C4-2B (cell line): ENCODE data around the gene CNTNAP5.

Source experiments
- H3K27ac ChIP-seq: fragments of 450-650 bp; 2 replicates; pipeline ENCODE4 v1.5.1; 2017
- CTCF ChIP-seq: fragments of 450-650 bp; conservative IDR thresholded peaks from 2 replicates; pipeline ENCODE4 v1.5.1; 2017; ENCODE audit warnings: mild to moderate bottlenecking
- ZFX ChIP-seq: fragments of 450-650 bp; IDR thresholded peaks from 2 replicates; pipeline ENCODE4 v1.6.1; 2017

Gene CNTNAP5

GRCh38 chr2:124323321-124323720, 298.2 kb downstream of the CNTNAP5 start:
- H3K27ac ChIP-seq = no peak overlapping the region
- TF ChIP-seq ZFX = no peak

- no peak overlapping the region for H3K27ac ChIP-seq
- TF ChIP-seq ZFX (no peak), CTCF (peak; percentile 50)
Observed at GRCh38 chr2:124325667-124326440, 300.8 kb downstream of the CNTNAP5 start.

- TF ChIP-seq CTCF (no peak), ZFX (no peak)
- no peak overlapping the region for H3K27ac ChIP-seq
Observed at GRCh38 chr2:124327303-124327702, 302.2 kb downstream of the CNTNAP5 start.

GRCh38 chr2:124328397-124328796, 303.3 kb downstream of the CNTNAP5 start:
- TF ChIP-seq CTCF (no peak), ZFX (no peak)
- no peak overlapping the region for H3K27ac ChIP-seq

- TF ChIP-seq ZFX = no peak
- no peak for TF ChIP-seq CTCF
- no peak overlapping the region for H3K27ac ChIP-seq
Observed at GRCh38 chr2:124333784-124334183, 308.7 kb downstream of the CNTNAP5 start.

- no peak for TF ChIP-seq CTCF
- TF ChIP-seq ZFX = no peak
- H3K27ac ChIP-seq = no peak overlapping the region
Observed at GRCh38 chr2:124335058-124335457, 310.0 kb downstream of the CNTNAP5 start.

GRCh38 chr2:124339709-124340108, 314.6 kb downstream of the CNTNAP5 start:
- TF ChIP-seq CTCF (no peak), ZFX (no peak)
- no peak overlapping the region for H3K27ac ChIP-seq

- no peak overlapping the region for H3K27ac ChIP-seq
- no peak for TF ChIP-seq ZFX
- no peak for TF ChIP-seq CTCF
Observed at GRCh38 chr2:124343827-124344498, 318.9 kb downstream of the CNTNAP5 start.
